GM21717 (cell line): Measurements from ENCODE around the gene ZNF454.

ENCODE experiments used
- ATAC-seq: cut with Tn5 transposase; IDR thresholded peaks from one replicate; pipeline ENCODE4 v1.9.1; 2021; ENCODE audit warnings: mild to moderate bottlenecking, moderate library complexity; ENCODE audit not compliant: unreplicated experiment

Gene ZNF454

DNA sequence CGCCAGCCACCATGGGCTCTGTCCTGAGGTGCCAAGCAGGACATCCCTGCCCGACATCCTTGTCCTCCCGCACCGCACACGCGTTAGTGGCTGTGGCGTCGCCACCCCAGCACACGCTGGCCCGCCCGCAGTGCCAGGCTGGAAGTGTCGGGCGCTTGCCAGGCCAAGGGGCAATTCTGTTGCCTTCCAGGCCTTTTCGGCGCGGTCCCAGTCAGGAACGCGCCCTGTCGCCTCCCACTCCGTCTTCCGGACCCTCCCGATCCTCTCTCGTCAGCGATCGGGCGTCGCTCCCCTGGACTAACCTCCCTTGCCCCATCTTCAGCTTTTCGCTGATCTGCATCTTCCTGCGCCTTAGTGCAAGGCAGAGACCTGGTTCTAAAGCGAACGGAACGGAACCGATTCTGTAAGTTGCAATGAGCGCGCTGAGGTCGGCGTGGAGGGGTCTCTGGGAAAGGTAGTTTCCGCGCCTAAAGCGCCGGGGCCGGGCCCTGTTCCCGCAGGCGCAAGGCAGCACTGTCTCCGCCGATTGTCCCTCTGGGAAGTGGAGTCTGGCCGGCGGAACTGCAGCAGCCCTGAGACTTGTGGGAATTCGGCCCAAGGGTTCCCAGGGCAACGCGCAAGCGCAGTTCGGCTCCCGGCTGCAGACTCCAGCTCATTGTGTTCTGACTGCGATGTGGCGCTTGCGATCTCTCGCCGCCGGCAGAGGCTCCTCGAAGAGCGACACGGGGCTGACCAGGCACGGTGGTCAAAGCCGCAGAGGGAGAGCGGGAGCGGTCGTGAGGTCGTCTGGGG is at the start of gene ZNF454:
TSS of gene ZNF454 (plus strand) at position 630 of the 792 bp plus-strand sequence. CDS start 1,594 bp downstream, outside the sequence.
- ATAC-seq = no peak

DNA sequence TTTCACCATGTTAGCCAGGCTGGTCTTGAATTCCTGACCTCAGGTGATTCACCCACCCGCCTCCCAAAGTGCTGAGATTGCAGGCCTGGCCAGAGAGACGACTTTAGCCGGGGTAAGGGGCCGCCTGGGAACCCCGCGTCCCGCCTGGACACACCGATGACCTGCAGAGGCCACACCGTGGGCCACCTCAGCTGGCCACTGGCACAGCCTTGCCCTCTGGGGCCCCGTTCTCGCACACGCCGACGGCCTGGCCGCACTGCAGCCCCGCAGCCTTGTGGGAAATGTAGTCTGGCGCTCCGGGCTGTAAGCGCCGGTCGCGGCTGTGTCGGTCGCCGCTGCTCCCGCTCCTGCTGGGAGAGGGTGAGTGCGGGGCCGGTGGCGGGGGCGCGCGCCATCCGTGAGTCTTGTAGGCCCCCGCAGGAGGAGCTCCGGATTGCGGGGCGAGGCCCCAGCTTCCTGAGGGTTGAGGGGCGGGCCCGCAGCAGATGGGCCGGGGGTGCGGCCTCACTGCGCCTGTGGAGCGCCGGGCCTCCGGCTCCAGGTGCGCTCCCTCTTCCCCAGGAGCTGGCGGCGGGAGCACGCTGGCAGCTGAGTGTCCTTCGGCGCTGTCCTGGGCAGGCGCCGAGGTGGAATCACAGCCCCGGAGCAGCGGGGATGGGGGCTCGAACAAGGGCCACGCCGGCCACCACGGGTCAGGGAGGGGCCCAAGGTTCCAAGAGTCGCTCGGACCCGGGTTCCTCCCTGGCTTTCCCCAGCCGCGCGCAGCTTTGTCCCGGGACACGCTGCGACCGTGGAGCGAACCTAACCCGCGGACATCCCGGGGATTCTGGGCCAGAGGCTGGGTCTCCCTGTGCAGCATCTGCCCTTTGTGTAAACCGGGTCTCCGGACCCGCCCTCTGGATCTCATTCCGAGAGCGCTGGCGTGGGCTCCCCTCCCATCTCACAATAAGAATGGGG is 45.1 kb upstream of the ZNF454 start, which contains the start of gene ZFP2:
TSS of gene ZFP2 (plus strand) at position 299 of the 957 bp plus-strand sequence. CDS start 35,401 bp downstream, outside the sequence.
- ATAC-seq = no peak

DNA sequence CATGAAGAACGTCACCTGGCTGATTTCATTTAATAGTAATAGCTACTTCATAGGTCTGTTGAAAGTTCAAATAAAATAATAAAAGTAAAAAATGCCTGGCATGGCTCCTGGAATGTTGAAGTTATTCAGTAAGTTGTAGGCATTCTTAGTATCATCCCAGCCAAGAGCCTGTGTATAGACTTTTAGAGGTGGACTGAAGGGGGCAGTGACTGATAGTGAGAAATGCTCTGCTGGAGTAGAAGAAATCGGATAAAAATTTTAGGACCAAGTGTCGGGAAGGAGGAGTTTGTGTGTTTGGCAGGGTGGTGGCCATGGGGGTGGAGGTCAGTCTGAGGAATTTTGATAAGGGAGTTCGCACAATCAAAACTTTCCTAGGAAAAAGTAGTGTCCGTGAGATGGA is 41.7 kb upstream of the ZNF454 start:
- no peak for ATAC-seq

DNA sequence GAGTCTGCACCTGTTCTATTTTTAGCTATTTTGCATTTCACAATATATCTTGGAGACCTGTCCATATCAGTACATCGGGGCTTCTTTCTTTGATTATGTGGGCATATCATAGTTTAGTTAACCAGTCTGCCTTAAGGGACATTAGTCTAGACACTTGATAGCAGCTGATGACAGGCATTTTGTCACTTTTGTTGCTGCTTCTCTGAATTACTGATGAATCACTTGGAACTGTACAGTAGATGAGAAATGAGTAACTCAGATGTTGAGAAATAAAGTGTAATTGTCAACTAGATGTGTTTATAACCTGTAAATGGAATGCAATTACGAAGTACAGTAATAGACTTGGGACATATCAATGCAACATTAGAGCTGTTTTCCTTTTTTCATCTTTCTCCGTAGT is 38.1 kb upstream of the ZNF454 start:
- ATAC-seq = no peak

DNA sequence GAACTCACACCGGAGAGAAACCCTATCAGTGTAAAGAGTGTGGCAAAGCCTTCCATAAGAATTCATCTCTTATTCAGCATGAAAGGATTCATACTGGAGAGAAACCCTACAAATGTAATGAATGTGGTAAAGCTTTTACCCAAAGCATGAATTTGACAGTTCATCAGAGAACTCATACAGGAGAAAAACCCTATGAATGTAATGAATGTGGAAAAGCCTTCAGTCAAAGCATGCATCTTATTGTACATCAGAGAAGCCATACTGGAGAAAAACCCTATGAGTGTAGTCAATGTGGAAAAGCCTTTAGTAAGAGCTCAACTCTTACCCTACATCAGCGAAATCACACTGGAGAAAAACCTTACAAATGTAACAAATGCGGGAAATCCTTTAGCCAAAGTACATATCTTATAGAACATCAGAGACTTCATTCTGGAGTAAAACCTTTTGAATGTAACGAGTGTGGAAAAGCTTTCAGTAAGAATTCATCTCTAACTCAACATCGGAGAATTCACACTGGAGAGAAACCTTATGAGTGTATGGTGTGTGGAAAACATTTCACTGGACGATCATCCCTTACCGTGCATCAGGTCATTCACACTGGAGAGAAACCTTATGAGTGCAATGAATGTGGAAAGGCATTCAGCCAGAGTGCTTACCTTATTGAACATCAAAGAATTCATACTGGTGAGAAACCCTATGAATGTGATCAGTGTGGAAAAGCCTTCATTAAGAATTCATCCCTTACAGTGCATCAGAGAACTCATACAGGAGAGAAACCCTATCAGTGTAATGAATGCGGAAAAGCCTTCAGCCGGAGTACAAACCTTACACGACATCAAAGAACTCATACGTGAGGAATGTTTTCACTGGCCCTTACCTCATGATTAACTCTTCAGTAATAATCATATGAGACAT is 8.9 kb upstream of the ZNF454 start:
- ATAC-seq = no peak

DNA sequence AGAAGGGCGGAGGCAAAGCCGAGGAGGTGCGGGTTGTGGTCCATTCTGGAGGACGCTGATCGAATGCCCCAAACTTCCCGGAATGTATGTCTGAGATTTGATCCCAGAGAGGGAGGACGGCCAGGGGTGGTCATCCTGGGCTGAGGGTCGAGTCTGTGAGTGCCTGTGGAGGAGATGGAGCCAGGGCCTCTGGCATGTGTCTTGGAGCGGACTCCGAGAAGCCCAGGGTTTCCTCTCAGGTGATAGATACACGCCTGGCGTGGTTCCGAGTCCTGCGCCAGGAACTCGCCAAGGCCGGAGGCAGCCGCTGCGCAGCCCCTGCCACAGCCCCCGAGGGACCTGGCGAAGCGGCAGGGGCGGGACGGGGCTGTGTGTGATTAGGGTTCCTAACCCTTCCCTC is 363 bp downstream of the ZNF454 start:
- no peak for ATAC-seq

DNA sequence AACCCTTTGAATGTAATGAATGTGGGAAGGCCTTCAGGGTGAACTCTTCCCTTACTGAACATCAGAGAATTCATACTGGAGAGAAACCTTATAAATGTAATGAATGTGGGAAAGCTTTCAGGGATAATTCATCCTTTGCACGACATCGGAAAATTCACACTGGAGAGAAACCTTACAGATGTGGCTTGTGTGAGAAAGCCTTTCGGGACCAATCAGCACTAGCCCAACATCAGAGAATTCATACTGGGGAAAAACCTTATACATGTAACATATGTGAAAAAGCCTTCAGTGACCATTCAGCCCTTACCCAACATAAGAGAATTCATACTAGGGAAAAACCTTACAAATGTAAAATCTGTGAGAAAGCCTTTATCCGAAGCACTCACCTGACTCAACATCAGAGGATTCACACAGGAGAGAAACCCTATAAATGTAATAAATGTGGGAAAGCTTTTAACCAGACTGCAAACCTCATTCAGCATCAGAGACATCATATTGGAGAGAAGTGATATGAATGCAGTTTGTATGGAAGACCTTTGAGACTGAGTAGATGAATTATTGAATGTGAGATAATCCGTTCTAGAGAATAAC is 24.6 kb downstream of the ZNF454 start:
- ATAC-seq = no peak

DNA sequence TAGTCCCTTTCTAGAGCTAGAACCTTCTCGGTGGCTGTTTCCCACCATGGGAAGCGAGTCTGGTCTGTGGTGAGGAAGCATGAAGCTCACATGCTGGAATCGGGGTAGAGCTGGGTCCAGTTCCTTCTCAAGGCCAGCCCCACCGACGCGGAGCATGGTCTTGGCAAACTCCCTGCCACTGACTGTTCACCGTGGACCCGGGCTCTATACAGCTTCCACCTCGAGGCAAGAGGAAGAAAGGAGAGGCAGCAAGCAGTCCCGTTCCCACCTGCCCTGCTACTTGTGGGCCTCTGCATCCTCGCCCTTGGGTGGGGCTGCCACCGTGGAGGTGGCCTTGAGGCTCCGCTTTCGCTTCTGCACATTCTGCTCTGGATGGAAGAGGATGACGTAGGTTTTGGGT is 40.4 kb downstream of the ZNF454 start:
- ATAC-seq = no peak

DNA sequence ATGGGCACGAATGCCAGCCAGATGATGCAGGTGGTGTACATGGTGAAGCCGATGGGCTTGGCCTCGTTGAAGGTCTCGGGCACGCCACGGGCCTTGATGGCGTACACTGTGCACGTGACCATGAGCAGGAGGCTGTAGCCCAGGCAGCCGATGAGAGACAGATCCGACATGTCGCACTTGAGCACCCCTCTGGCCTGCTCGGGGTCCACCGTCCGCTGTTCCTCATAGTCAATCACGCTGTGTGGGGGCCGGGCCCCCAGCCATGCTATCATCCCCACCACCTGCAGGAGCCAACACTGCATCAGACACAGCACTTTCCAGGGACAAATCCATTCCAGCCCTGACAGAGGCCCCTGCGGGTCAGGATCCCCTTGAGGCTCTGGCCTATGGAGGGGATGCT is 41.9 kb downstream of the ZNF454 start:
- ATAC-seq = no peak

DNA sequence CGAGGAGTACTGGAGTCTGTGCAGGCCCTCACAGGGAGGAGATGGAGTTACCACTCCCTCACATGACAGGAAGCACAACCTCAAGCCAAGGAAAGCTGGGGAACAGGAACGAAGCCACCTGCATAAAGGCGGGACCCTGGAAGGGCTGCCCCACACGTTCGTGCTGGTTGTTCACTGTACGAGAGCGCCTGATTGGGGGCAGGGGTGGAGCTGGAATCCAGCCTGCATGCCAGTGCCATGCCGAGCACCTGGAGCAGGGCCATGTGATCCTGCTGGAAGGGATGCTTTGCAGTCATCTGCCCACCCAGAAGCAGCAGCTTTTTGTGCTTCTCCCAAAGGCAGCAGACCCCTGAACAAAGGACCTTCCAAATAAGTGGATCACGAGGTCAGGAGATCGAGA is 42.7 kb downstream of the ZNF454 start:
- no peak for ATAC-seq

DNA sequence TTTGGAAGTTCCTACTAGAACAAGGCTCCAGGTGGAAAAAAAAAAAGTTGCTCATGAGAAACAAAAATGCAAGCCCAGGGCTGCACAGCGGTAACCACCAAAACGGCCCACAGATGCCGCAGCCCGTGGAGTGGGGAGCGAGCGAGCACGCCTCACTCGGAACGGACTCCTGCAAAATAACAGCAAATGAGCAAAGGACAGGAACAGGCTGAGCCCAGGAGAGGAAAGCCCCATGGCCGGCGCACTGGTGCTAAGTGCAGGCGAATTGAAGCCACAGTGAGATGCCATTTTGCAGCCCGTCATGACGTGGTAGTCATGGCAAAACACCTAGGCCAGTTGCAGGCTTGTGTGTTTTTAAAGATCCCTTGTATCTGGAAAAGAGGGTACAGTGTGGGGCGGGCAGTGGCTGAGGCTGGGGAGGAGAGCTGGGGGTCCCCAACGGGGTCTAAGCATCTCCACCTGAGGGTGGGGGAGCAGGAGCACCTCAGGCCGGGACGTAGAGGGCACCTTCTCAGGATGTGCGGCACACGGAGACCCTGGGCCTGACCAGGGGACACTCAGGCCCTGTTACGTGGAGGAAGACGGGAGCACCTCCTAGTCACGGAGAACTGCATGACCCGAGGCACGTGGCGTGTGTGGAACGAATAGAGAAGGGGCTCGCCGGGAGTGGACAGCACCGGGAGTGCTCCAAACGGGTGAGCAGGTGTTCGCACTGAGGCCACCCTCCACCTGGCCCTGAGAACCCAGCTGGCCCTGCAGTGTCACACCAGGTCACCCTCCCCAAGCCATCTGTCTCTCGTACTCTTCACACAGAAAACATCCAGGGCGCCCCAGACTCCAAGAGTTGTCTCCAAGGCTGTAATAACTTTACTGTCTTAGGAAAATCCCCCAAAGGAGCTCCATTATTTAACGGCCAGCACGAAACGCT is 43.4 kb downstream of the ZNF454 start:
- no peak for ATAC-seq

DNA sequence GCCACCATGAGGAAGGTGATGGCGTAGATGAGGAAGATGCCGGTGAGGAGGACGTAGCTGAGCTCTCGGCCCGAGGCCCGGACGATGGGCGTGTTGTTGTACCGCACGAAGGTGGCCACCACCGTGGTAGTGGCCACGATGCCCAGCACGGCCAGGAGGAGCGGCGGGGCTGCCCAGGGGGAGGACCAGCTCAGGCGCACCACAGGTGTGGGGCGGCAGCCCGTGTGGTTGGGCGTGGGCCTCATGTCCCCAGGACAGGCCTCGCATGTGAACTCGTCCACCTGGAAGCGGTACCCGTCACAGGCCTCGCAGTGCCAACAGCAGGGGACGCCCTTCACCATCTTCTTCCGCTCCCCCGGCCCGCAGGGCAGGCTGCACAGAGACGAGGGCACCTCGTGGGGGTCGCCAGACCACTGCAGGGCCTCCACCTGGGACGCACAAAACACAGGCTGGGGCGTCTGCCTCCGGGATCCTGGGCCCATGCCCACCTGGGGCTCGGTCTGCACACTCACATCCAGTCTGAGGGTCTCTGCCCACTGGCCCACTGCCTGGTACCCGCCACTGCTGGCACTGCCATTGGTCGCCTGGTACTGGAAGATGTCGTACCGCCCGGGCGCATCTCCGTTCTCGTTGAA is 45.4 kb downstream of the ZNF454 start:
- ATAC-seq = no peak

DNA sequence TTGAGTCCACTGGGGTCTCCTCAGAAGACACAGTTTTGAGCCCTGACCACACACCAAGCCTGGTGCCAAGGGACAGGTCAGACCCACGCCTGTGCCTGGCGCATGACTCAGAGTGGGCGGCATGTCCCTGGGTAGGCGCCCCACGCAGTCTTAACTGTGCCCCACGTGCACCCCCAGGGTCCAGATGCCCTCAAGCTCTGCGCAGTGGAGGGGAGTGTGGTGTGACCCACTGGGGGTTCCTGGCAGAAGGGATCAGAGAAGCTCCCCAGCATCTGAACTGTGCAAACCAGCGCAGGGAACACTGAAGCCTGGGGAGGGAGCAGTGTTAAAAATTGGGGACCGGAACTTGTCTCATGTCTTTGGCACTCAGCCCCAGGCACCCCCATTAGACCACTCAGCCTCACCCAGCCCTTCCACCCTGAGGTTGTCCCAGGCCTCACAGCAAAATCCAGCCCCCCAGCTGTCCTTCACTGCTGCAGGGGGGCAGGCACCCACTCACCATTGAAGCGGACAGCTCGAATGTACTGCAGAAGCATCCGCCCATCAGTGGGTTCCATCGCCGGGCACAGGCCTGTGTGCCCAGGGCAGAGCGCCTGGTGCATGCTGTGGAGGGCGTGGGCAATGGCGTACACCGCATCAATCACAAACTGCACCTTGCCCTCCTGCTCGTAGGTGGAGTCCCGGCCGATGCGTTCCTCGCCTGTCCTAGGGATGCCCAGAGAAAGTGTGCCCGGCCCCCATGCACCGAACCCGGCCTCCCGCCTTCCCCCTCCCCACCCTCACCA is 47.6 kb downstream of the ZNF454 start:
- ATAC-seq = no peak

DNA sequence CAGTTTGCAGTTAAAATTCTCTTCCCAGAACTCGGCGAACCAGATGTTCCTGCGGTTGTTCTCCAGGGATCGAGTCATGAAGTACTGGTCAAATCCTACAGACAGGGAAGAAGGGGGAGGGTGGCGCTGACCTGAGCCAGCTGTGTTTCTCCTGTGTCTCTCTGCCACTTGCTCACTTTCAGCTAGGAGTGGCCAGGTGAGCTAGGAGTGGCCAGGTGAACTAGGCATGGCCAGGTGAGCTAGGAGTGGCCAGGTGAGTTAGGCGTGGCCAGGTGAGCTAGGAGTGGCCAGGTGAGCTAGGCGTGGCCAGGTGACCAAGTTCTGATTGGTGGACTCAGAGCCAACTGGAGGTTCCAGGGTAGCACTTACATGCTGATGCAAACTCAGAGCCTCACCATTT is 48.3 kb downstream of the ZNF454 start:
- ATAC-seq = no peak

DNA sequence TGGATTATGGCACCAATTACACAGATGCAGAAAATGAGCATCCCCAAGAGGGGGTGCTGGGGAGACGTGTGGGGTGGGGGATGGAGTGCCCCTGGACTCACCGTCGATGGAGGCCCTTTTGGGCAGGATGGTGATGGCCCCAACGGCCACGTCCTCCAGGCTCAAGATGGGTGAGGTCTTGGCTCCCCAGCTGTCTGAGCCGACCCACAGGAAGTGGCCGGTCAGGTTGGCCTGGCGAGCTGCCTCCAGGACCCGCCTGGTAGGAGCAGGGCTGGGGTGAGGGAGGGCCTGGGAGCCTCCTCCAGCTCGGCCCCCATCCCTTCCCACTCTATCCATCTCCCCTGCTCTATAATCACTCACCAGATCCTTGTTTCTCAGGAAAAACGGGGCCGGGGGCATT is 49.5 kb downstream of the ZNF454 start:
- ATAC-seq = no peak

DNA sequence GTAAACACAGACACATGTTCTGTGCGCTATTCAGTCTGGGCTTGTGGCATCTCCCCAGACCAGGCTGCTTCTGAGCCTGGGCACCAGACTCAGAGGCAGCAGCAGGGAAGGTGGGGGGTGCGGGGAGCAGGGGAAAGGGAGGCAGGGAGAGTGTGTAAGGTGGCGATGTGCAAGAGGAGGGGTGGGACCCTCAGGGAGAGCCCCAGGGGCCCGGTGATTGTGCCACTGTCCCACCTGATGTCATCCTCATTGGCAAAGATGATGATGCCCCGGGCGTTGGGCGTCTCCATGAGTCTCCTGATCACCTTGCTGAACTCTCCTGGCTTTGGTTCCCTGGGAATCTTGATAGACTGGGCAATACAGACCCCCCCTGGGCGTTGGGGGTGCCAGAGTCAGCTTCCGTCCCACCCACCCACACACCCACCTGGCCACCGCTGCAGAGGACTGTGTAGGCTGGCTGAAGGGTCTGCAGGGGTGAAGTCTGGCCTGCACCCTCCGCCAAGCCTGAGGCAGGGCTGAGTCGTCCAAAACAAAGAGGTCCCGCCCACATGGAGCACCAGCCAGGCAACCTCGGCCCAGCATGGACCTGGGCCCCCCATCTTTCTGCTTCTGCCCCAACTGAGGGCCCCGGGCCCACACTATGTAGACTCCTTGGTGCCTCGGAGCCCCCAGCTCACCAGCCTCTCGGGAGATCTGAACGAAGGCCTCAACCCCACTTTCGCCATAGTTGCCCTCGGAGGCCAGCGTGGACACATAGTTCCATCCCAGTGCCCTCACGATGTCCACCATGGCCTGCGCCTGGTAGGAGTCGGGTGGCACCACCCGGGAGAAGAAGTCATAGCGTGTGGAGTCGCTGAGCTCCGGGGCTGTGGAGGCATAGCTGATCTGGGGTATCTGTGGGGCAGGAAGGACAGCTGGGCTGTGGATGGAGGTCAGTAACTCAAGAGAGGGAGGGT is 50.5 kb downstream of the ZNF454 start:
- no peak for ATAC-seq
